Pancreas (tissue), 10 donors: ENCODE results near the gene FRYL. TPM values are rescaled to one million over a fixed set of nuclear protein-coding genes. Genes with fewer than 3 reads are reported as not detected.

ENCODE experiments used
- ATAC-seq, 4 donors: fragments of 200-7000 bp; cut with Tn5 transposase; one replicate each; pipeline versions ENCODE4 v1.8.0 to v1.9.1; 2020; ENCODE audit warnings: mild to moderate bottlenecking in 4 of 4, moderate library complexity in 4 of 4
- DNase-seq, 6 donors: peaks; one replicate each; pipeline ENCODE4 v3.0.0-alpha.2; 2020
- FAIRE-seq: peaks from 2 replicates; lab custom pipeline; 2012; peaks lifted over from hg19 to GRCh38; lab: Jason Lieb, UNC
- H3K27ac ChIP-seq, 4 donors: fragments of 200-600 bp; sonication (generic); 1 replicate in 3 of 4; 2 replicates in 1 of 4; pipeline versions ENCODE4 v1.5.0 to v1.8.0; 2020
- H3K27me3 ChIP-seq, 4 donors: fragments of 200-600 bp; one replicate each; pipeline ENCODE4 v1.8.0; 2021
- H3K36me3 ChIP-seq, 3 donors: fragments of 200-600 bp; sonication (generic) in 1 of 3; one replicate each; pipeline versions ENCODE4 v1.5.0 to v1.8.0; 2020 to 2021
- H3K4me1 ChIP-seq, 3 donors: fragments of 200-600 bp; one replicate each; pipeline ENCODE4 v1.8.0; 2021
- H3K4me3 ChIP-seq, 4 donors: fragments of 200-600 bp; sonication (generic) in 2 of 4; one replicate each; pipeline versions ENCODE4 v1.5.0 to v1.8.0; 2020 to 2021
- H3K9me3 ChIP-seq, 4 donors: fragments of 200-600 bp; one replicate each; pipeline ENCODE4 v1.8.0; 2021
- WGBS, 2 donors: extraction: QIAGEN DNeasy Blood & Tissue Kit; methylation state at CpG; one replicate each; pipeline ENCODE4 v1.1.7; 2013; 5-methylcytosine and 5-hydroxymethylcytosine counted together
- intact Hi-C, 3 donors: fragments of 100-400 bp; cut with DNase I; formaldehyde crosslinking; loops; one replicate each; pipeline versions ENCODE4 v1.11.1 to v1.14.2; 2022
- polyA plus RNA-seq, 2 donors: library from polyadenylated mRNA; stranded (reverse); fragments of 200-250 nt; gene quantifications; one replicate each; pipeline ENCODE4 v1.2.3, GENCODE V29; 2013
- total RNA-seq, 6 donors: library from RNA; stranded (reverse); fragmentation: NEBNext Ultra II Directional in 4 of 6; extraction: Animal tissue kit (Norgen Biotek cat#: 25700) in 4 of 6; gene quantifications; one replicate each; pipeline versions ENCODE4 v1.2.1 to v1.2.4, GENCODE V29; 2021 to 2023
- TF ChIP-seq, protein P1 (sequence below), 4 donors: fragments of 200-600 bp; sonication (generic) in 3 of 4; IDR thresholded peaks; one replicate each; pipeline versions ENCODE4 v1.5.0 to v1.8.0; 2021; ENCODE audit warnings: antibody characterized with exemption in 4 of 4
- donor health status: healthy with polysubstance abuse.
- donor health status: DM: no; HTN: no; CAD: no; lungs with moderate emphysema.
- donor health status: DM: no; HTN: no; CAD: no.
- donor health status: control.
- donor health status: control.
- donor health status: Bipolar disorder and iron deficiency.
- donor health status: DM: yes; HTN: yes; CAD: no.
- donor health status: DM: no; HTN: no; CAD: no.
- donor health status: DM: no; HTN: no; CAD: no.
- donor health status: DM: yes; HTN: yes; CAD: no.

The FRYL gene
- total and polyA plus RNA-seq, 8 donors: 9.1 to 38.7 (median 20.7) TPM

- no peak for DNase-seq
- Histone ChIP-seq H3K9me3 (no peaks in the 10 kb centered on the region), H3K4me1 (peaks cover 0 to 10% (median 9%) of the 10 kb centered on the region in 3 donors), H3K27me3 (no peaks in the 10 kb centered on the region), H3K36me3 (no peaks in the 10 kb centered on the region), H3K27ac (no peak overlapping the region), H3K4me3 (no peak overlapping the region)
- no peak for ATAC-seq
- intact Hi-C loops: no loop called here
- TF ChIP-seq, protein P1, sequence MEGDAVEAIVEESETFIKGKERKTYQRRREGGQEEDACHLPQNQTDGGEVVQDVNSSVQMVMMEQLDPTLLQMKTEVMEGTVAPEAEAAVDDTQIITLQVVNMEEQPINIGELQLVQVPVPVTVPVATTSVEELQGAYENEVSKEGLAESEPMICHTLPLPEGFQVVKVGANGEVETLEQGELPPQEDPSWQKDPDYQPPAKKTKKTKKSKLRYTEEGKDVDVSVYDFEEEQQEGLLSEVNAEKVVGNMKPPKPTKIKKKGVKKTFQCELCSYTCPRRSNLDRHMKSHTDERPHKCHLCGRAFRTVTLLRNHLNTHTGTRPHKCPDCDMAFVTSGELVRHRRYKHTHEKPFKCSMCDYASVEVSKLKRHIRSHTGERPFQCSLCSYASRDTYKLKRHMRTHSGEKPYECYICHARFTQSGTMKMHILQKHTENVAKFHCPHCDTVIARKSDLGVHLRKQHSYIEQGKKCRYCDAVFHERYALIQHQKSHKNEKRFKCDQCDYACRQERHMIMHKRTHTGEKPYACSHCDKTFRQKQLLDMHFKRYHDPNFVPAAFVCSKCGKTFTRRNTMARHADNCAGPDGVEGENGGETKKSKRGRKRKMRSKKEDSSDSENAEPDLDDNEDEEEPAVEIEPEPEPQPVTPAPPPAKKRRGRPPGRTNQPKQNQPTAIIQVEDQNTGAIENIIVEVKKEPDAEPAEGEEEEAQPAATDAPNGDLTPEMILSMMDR (IDR thresholded peaks at IDR 0.05): no peak
- no peak for FAIRE-seq
Observed at GRCh38 chr4:48660347-48660746, 119.7 kb downstream of the FRYL start.

- no peak overlapping the region for H3K4me3 ChIP-seq
- ATAC-seq (peak in 1 of 4 donors; percentile 18), DNase-seq (no peak), FAIRE-seq (no peak)
- peaks cover 0 to 11% (median 11%) of the 10 kb centered on the region in 3 donors for H3K4me1 ChIP-seq
- TF ChIP-seq, protein P1 (IDR thresholded peaks at IDR 0.05): no peak
- no peaks in the 10 kb centered on the region for H3K9me3 ChIP-seq
- no peaks in the 10 kb centered on the region for H3K36me3 ChIP-seq
- intact Hi-C loops: no loop called here
- no peak overlapping the region for H3K27ac ChIP-seq
- no peaks in the 10 kb centered on the region for H3K27me3 ChIP-seq
- WGBS, 2 donors: 78 to 84% methylated on average over 4 of the region's 4 CpGs
Observed at GRCh38 chr4:48654015-48654664, 125.9 kb downstream of the FRYL start.

DNA sequence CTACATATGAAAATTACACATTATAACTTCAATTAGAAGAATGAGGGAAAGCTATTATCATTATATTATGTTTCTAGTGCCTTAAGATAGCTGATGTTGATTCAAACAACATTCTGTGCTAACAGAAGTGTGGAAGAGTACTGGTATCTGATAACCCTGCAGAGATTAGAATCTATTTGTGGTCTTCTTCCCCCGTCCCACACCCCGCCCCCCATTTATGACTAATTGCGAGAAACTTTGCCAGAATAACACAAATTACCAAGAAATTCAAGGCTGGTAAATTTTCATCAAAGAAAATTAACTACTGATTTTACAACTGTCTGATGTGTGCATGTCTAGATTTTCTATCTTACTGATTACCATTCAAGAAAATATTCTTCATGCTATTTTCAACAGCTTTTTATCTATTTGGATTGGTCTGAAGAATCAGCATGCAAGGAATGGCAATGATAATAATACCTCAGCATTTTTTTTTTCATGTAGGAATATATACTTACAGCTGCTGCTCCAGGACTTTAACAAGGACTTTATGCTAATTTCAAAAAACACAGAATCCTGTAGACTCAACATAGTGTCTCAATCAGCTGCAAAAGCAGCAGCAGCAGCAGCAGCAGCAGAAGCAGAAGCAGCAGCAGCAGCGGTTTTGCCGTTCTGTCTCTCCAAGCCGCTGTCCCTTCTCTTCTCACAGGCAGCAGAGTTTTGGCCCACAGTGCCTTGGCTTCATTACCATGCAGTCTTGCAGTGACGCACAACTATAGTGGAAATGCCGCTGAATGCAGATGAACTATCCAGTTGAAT, 126.7 kb downstream of the FRYL start:
- FAIRE-seq (no peak), ATAC-seq (peak in 3 of 4 donors; percentile 55 to 84 (median 74)), DNase-seq (peak in 1 of 6 donors; percentile 15)
- intact Hi-C loops: no loop called here
- Histone ChIP-seq H3K36me3 (no peaks in the 10 kb centered on the region), H3K9me3 (no peaks in the 10 kb centered on the region), H3K27me3 (no peaks in the 10 kb centered on the region), H3K4me3 (no peak overlapping the region), H3K4me1 (peaks cover 0 to 11% (median 11%) of the 10 kb centered on the region in 3 donors), H3K27ac (no peak overlapping the region)
- WGBS, 2 donors: 56 to 62% methylated on average over 8 of the region's 8 CpGs
- TF ChIP-seq, protein P1 (IDR thresholded peaks at IDR 0.05): no peak

GRCh38 chr4:48651914-48652313, 128.2 kb downstream of the FRYL start:
- TF ChIP-seq, protein P1 (IDR thresholded peaks at IDR 0.05): no peak
- 83 to 94% methylated on average over 1 of the region's 1 CpG for WGBS, 2 donors
- intact Hi-C loops: no loop called here
- ATAC-seq: no peak
- peaks cover 0 to 11% (median 11%) of the 10 kb centered on the region in 3 donors for H3K4me1 ChIP-seq
- H3K9me3 ChIP-seq: no peaks in the 10 kb centered on the region
- no peak for DNase-seq
- H3K27ac ChIP-seq: no peak overlapping the region
- no peak for FAIRE-seq
- H3K4me3 ChIP-seq: no peak overlapping the region
- no peaks in the 10 kb centered on the region for H3K27me3 ChIP-seq
- no peaks in the 10 kb centered on the region for H3K36me3 ChIP-seq
